GM19240 (cell line): ENCODE data around the gene UNC79.

Experiments
- DNase-seq: peaks from one replicate; pipeline ENCODE4 v3.0.0; 2011; ENCODE audit warnings: low spot score; ENCODE audit not compliant: insufficient read length

UNC79 gene

DNA sequence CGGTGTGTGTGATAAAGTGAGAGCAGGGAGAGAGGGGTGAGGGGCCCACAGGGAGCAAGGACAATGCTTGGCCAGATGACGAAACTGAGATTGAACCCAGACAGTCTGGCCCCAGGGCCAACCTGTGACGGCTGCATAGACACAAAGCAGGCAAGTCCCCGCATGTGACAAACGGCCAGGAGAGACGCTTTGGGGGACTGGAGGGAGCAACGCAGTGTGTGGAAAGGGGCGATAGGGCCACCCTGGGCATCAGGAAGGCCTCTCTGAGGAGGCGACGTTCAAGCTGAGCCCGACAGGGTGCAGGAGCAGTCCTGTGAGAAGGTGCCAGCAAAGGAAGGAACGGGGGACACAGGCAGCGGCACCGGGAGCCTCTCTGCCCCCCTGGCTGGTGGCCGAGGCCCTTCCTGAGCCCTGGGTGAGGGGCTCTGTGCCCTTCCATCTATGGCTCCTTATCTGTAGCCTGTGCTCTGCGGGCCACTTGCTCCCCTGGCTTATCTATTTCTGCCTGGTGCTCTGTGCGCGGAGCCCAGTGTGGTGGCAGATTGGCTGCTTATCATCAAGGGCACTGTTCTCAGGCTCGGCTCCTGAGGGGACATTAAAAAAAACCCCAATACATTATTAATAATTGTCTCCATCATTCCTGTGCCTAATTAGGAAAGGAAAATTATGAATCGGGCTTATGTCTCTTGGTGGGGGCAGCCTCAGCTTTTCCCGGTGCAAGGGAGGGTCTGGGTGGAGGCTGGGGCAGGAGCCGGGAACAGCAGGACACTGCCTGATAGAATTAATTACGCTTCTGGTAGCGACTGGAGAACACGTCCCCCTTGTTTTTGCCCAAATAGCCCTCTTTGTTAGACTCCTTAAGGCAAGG lies 317.7 kb downstream of the UNC79 start:
- no peak for DNase-seq

DNA sequence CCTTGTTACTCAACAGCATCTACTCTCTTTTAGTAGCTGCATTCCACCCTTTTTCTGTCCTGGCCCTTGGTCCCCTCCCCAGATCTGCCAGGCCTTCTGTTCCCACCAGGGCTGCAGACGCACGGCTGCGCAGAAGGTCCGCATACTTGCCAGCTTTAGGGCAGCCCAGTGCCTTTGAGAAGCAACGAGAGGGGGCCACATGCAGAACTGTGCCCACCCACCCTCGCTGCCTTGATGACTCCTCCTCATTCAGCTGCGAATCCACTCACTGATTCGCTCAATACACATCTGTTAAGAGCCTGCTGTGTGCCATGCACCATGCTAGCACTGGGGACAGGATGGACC lies 318.3 kb downstream of the UNC79 start:
- no peak for DNase-seq

DNA sequence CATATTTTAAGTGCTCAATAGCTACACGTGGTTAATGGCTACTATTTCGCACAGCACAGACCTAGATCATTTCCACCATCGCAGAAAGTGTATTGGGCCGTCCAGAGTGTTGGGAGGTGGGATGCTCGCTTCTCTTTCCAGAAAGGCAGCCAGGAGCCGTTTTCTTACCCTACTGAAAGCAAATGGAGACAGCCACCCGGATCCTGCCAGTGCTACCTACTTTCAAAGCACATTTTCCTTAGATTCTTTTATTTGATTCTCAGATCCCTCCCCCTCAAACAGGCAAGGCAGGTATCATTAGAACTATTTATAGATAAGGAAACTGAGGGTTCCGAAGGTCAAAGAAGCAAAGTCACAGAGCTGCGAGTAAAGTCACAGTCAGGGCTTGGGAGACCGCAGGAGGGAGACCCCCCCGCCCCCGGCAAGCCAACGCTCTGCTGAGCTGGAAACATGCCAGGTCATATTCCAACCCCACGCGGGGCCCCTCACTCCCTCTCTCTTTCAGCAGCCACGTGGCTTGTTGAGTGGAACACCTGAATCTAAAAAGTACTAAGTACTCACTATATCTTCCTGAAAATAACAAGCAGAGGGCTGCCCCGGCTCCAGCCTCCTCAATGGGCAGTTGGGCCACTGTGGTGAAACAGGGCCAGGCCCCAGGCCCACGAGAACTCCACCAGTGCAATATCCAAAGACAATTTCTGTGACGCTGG lies 321.4 kb downstream of the UNC79 start:
- no peak for DNase-seq

DNA sequence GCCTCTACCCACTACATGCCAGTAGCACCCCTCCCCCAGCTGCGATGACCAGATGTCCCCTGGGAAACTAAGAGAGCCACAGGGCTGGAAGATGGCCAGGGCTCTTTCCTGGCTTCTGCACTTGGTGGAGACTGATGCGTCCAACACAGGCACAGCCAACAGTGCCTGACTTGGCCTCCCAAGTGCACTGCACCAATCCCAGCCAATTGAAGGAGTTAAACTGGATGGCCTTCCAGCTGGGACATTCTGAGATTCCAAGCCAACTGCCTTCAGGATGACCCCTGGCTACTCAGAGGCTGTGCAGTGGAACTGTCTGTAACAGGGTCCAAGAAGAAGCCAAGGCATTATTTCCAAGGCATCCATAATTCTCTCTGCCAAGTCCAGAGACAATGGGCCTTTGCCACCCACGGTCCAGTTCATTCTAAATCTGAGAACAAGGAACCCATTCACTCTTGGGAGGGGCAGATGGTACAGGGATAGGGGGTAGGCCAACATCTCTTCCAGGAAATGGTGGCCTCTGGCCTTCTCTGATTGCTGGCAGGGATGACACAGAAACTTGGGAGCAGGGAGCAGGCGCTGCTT lies 322.3 kb downstream of the UNC79 start:
- no peak for DNase-seq

DNA sequence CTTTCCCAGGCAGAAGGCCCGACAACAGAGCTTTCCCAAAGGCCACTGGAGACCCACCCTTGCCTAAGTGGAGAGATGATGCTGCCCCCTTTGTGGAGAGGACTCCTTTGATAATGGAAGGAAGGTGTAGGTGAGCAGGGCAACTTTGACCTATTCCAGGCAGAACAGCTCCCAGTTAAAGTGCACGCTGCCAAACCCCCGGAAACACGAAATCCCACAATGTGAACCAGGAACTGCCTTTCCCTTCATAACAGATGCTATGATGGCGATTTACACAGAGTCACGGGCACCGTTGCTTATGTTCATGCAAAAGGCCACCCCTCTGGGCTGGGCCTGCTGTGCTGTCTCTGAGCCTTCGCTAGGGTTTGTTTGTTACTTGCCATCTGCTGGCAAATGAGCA lies 322.9 kb downstream of the UNC79 start:
- DNase-seq, result no peak

DNA sequence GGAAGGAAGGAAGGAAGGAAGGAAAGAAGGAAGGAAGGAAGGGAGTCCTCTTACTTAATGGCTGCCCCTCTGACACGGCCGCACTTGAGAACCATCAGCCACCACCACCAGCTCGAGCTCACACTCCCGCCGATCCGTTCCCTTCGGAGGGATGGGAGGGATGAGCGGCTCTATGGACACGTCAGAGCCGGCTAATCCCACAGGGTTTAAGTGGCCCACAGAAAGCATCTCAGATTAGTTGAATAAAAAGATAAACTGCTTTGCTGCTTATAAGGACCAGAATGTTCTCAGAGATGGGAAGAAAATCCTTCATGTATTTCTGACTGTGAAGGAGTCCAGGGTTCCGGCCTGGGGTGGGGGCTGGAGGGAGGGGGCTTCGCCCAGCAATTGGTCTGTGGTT lies 326.5 kb downstream of the UNC79 start:
- DNase-seq, result no peak
